A375 (cell line): ENCODE measurements around the gene SMDT1. TPM values are rescaled to one million over a fixed set of nuclear protein-coding genes. Genes with fewer than 3 reads are reported as not detected.

Source experiments
- small RNA-seq: library from RNA; depleted of rRNA; stranded (forward); fragments of <200 nt; gene quantifications from one replicate; pipeline ENCODE3, GENCODE V24; 2014
- total RNA-seq: library from RNA; depleted of rRNA; stranded (reverse); fragments of >200 nt; shearing (Covaris generic); gene quantifications from 2 replicates; pipeline ENCODE4 v1.2.3, GENCODE V29; 2014; rRNA removed

SMDT1 gene
- 9.1 and 15.2 TPM in 2 replicates for total RNA-seq

GRCh38 chr22:42079319-42080251, at the start of gene SMDT1:
SMDT1 (plus strand) TSS chr22:42079700; CDS start chr22:42079769, 69 bp downstream.

DNA sequence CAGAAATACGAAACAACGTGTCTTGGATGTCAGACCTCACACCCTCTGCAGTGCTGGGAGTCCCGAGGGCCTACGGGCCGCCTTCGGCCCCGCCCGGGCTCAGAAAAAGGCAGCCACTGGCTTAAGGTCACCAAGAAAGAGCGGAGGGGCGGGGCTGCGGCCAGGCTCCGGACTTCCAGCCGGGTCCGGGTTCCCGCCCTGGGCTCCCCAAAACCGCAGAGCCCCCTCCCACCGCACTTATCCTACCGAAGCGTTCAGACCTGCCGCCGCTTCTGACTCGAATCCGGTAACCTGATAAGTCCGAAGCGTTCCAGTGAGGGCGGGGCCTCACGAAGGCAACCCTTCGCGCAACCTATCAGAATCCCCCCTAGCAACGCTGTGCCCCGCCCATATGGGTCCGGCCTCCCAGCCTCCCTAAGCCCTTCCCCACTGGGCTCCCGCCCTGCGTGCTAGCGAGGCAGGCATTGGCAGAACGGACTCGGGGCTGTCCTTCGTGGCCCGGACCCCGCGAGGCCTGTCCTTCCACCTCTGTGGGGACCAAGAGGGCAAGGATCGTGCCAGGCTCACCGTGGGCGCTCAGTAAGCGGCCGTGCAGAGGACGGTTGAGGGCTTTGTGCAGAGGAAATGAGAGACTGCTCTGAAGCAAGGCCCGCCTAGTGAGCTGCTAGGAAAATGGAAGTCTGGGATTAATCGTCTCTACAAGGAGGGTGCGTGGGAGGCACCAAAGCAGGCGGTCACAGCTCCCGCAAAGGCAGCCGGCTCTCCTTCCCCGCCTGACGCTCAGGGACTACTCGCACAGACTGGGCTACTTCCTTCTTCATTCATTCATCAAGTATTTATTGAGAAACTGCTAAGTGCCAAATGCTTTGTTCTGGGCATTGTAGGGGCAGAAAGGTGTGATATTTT, 8.7 kb upstream of the SMDT1 start, which contains the start of gene NAGA:
Gene NAGA, minus strand, starts transcription at position 296 of the 906 bp plus-strand sequence. CDS start 515 bp downstream, outside the sequence.

DNA sequence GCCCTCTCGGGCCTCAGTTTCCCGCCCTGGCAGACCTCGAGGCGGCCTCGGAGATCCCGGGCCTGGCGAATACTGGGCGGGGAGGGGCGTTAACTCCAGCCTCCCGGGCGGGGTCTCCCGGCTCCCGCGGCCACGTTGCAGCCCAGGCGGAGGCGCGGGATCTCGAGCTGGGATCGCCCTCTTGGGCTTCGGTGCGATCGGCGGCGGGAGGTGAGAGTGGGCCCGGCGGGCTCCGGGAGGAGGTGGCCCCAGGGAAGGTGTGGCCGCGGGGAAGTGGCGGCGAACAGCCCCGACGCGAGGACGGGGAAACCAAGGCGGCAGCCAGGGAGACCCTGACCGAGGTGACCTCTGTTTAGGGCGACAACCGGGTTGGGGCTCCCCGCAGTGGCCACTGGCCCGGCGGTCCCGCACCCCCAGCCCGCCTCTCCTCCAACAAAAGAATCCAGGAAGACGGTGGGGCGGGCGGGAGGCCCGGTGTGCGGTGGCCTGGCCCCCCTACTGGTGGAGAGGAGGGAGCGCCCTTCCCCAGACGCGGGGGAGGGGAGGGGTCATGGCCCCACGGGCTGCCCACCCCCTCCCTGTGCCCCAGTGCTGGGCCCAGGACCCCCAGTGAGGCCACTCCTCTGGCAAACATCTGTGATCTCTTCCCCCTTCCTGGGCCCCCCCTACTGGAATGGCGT, 5.2 kb upstream of the SMDT1 start, which contains the start of gene PHETA2:
Gene PHETA2, plus strand, starts transcription at position 117 of the 680 bp plus-strand sequence. CDS start 3,046 bp downstream, outside the sequence.

DNA sequence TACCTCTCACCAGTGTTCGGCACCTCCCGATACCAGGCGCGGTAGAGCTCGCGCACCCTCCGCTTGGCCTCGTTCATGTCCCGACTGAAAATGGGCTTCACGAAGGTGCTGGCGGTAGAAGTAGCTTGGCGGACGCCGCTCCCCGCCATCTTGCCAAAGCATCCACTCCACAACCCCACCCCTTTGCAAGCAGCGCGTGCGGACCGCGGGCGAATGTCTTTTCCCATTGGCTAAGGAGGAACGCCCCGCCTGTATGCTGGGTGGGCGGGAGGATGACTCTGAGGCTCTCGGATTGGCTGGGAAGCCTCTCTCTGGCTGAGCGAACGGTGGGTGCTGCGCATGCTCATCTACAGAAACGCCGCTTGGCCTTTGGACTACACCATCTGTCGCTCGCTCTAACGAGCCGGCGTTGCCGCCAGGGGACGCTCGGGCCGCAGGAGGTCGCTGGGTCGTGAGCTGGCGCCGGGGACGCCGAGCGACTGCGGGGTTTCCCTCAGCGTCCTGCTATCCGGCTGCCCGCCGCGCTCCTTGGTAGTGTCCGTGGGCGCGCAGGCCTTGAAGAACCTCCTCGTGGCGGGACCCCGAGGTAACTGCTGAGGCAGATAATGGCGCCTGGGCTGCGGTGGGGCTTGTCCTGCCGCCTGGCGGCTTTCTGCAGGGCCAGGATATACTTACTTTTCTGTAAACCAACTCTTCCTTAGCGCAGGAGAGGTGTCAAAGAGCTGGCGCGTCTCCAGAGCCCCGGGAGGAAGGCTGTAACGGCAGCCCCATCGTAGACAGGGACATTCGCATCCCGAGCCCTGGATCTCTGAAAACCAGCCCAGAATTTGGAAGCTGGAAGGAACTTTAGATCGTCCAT, 11.3 kb downstream of the SMDT1 start, which contains the start of gene NDUFA6:
Gene NDUFA6, minus strand, starts transcription at position 177 of the 859 bp plus-strand sequence. Its CDS starts 28 bp downstream, at position 149.

GRCh38 chr22:42130639-42131431, 51.3 kb downstream of the SMDT1 start, which contains the start of gene CYP2D6:
CYP2D6 (minus strand) TSS chr22:42130810; CDS start chr22:42130791, 19 bp downstream.

Small RNAs within 50 kb of the gene (small RNA-seq; reads per million reads assigned to genes)
- 0.21 reads per million for gene SNORD13P1

Other genes starting within 250 kb of the SMDT1 start
- gene SREBF2, start 246.6 kb upstream of the SMDT1 start, total RNA-seq: 39.7 and 51.8 TPM in 2 replicates
- not detected in 2 replicates for gene SHISA8, start 164.6 kb upstream of the SMDT1 start, total RNA-seq
- 0.34 and 0.37 TPM in 2 replicates for gene TNFRSF13C, start 152.9 kb upstream of the SMDT1 start, total RNA-seq
- gene CENPM, start 132.5 kb upstream of the SMDT1 start, total RNA-seq: 34.2 and 45.4 TPM in 2 replicates
- 0.57 and 0.98 TPM in 2 replicates for gene SEPTIN3, start 110.3 kb upstream of the SMDT1 start, total RNA-seq
- gene WBP2NL, start 80.9 kb upstream of the SMDT1 start, total RNA-seq: 0.13 TPM in 1 of 2 replicates, not detected in the other
- 12.4 and 12.5 TPM in 2 replicates for gene NAGA, start 8.9 kb upstream of the SMDT1 start, total RNA-seq
- gene PHETA2, start 5.5 kb upstream of the SMDT1 start, total RNA-seq: 0.03 TPM in 1 of 2 replicates, not detected in the other
- 60.2 and 64.0 TPM in 2 replicates for gene NDUFA6, start 11.1 kb downstream of the SMDT1 start, total RNA-seq
- gene CYP2D6, start 51.1 kb downstream of the SMDT1 start, total RNA-seq: 0.45 TPM in 2 replicates
- gene TCF20, start 191.0 kb downstream of the SMDT1 start, total RNA-seq: 36.0 and 37.0 TPM in 2 replicates